NCI-H69 (cell line): ENCODE measurements around the gene ABI2.
"Not testable (repeated sequence)": the region's sequence is repeated elsewhere in the genome, so short reads cannot be mapped to it uniquely, and the experiment has no call there.

ENCODE experiments used
- DNase-seq: peaks from one replicate; lab custom pipeline; 2025; lab: John Stamatoyannopoulos, UW

Gene ABI2

DNA sequence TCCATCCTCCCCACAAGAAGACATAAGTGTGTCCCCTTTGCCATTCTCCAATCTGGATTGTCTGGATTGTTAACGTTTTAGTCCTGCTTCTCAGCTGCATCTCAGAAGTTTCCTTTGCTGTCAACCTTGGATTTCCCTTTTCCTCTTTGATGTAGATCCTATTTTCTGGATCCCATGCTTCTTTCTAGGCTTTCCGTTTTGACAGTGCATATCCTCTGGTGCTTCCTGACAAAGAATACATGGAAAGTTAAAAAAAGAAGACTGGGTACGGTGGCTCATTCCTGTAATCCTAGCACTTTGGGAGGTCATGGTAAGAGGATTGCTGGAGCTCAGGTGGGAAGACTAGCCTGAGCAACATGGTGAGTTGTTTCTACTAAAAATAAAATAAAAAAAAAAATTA, 26.8 kb downstream of the ABI2 start:
- DNase-seq: no peak

DNA sequence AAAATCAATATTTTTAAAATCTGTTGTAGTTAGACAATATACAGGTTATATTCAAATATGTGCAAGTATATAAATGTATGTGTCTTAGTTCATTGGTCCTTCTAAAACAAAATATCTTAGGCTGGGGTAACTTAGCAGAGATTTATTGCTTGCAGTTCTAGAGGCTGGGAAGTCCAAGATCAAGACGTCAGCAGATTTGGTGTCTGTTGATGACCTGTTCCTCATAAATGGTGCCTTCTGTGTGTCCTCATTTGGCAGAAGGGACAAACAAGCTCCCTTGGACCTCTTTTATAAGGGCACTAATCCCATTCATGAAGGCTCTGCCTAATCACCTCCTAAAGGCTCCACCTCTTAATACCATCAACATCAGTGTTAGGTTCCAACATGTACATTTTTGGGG, 31.3 kb downstream of the ABI2 start:
- no peak for DNase-seq

DNA sequence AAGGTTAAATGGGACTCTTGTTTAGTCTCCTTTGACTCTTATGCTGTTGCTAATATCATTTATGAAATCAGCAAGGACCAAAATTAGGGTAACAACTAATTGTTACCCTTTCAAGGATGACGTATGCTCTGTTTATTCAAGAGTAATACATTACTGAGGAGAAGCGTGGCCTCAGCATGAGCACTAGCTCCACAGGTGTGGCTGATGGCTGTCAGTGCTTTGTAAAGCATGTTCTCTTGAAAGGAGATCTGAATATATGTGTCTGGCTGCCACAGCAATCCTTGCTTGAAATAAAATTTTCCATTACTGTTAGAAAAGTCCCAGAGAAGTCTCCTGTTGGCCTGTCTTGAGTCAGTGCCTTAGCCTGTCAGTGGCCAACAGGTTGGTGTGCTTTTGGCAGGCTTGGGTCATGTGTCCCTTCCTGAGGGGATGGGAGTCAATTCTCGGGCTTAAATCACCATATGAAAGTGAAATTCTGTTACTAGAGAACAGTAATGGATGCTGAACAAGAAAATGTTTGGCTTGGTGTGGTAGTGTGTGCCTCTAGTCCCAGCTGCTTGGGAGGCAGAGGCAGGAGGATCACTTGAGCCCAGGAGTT, 32.7 kb downstream of the ABI2 start:
- peak; percentile 73 for DNase-seq

DNA sequence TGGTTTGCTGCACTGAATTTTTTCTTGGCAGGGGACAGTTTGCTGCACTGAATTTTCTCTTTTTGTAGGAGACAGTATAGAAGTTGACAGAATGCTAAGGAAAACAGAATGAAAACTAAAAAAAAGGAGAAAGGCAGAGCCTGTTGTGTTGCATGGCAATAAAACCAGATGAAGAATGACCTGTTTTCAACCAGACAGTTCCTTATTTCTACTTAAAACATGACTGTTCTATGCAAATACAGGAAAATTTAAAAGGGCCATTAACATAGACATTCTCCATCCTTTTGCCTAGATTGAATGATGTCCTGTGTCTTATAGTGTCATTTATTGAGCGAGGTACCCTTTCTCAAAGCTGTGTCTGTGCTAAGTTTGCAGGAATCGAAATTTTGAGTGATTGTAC, 33.3 kb downstream of the ABI2 start:
- no peak for DNase-seq

DNA sequence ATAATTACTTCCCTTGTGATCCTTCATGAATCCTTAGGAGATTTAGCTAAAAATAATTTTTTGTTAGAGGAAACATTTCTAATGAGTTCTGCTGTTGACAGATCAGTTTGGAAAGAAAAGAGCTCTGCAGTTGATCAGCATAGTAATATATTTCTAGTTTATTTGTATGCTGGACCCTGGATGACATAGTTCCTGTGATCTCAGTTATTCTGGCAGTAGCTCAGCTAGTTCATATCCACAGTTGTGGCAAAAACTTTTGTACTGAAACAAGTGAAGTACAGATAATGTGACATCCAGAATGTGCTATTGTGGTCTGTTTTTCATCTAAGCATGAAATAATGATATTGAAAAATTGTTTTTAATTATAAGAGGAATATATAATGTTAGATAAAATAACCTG, 33.7 kb downstream of the ABI2 start:
- no peak for DNase-seq

DNA sequence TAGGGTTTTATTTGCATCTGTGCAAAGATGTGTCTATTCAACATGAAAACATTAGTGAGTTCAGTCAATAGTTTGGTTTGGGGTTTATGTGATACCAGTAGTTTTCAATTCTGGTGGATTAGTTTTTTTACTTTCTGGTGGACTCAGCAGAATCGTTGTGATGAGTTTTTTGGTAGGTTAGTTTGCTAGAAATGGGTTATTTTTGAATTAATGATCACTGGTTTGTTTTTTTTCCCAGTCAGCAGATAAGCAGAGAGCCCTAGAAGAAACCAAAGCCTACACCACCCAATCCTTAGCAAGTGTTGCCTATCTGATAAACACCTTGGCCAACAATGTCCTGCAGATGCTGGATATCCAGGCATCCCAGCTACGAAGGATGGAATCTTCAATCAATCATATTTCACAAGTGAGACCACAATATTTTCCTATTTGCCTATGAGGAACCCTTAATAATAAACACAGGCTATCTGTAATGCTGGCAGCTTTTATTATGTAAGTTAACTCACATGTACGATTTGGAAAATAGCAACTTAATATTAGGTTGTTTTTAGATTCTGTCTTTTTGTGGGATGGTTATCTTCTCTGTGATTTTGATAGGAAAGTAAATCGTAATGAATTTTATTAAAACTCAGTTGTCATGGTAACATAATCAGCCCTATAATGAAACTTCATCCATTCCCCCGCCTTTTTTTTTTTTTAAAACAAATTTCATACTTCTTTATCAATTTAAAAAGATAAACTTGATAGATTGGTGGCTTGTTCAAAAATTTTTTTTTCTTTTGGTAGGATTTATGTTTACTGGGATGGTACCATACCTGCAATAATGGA, 38.7 kb downstream of the ABI2 start:
- no peak for DNase-seq

DNA sequence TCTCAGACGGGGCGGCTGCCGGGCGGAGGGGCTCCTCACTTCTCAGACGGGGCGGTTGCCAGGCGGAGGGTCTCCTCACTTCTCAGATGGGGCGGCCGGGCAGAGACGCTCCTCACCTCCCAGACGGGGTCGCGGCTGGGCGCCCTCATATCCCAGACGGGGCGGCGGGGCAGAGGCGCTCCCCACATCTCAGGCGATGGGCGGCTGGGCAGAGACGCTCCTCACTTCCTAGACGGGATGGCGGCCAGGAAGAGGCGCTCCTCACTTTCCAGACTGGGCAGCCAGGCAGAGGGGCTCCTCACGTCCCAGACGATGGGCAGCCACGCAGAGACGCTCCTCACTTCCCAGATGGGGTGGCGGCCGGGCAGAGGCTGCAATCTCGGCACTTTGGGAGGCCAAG, 44.5 kb downstream of the ABI2 start:
- not testable (repeated sequence) for DNase-seq

DNA sequence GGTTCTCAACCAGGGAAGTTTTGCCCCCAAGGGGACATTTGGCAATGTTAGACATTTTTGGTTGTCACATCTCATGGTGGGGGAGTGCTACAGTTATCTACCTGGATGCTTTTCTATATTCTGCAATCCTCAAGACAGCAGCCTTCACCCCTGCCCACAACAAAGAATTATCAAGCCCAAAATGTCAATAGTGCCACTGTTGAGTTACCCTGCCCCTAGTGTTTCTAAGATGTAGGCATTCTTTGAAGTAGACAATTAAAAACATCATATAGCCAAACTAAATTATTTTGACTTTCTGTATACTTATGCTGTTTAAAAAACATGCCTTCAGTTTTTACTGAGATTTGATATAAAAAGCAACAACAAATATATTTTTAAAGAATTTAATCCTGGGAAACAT, 48.0 kb downstream of the ABI2 start:
- no peak for DNase-seq

DNA sequence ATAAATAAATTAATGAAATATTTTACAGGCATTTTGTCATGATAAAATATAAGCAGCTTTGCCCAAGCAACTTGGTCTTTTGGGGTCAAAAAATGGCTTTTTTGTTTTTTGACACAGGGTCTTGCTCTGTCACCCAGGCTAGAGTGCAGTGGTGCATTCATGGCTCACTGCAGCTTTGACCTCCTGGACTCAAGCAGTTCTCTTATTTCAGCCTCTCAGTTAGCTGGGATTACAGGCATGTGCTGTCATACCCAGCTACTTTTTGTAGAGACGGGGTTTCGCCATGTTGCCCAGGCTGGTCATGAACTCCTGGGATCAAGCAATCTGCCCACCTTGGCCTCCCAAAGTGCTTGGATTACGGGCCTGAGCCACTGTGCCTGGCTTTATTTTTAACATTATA, 51.0 kb downstream of the ABI2 start:
- DNase-seq: no peak

DNA sequence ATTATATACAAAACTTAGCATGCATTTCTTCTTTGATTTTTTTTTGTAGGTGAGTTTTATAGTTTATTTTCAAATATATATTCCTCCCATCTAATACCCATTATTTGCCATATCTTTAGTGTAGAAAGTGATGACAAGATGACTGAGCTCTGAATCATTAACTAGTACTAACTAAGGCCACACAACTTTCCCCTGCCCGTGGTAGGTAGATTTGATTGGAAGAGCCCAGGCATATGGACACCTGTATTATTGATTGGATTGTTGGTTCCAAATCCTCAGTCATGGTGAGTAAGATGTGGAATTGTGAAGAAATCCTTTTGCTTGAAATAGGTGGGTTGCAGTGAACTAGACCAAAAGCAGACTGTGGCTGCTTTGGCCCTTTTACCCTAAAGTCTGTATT, 54.8 kb downstream of the ABI2 start:
- no peak for DNase-seq

DNA sequence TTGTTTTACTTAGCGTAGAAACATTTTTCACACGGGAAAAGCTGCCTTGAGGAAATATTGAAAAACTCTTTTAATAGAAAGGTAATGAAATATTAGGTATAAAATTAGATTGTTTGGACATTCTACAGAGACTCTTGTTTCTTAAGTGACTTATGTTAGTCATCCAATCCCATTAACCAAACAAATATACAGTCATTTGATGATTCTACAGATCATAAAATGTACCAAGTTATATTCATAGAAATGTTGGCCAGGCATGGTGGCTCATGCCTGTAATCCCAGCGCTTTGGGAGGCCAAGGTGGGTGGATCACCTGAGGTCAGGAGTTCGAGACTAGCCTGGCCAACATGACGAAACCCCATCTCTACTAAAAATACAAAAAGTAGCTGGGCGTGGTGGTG, 60.0 kb downstream of the ABI2 start:
- not testable (repeated sequence) for DNase-seq

DNA sequence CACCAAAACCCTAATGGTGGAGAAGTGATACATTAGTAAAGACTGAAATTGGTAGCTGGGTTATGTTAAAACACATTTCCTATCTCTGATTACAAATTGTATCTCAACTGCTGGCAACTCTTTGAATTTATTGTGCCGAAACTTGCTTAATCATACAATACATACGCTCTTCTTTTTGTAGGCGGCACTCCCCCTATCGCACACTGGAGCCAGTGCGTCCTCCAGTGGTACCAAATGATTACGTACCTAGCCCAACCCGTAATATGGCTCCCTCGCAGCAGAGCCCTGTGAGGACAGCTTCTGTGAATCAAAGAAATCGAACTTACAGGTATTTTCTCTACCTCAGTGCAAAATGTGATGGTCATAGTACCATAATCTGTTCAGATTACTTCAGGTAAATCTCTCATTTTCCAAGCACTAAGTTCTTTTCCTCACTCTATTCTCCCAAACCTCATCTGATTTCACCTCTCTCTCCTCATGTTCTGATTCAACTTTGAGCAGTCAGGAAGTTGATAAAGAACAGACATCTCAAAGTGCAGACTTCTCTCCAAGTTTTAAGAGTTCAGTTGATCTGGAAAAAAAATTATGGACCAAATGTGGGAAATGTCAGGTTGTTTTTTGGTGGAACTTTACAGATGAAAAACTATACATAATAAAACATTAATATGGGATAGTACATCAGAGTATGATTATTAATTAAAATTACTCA, 66.5 kb downstream of the ABI2 start:
- no peak for DNase-seq

DNA sequence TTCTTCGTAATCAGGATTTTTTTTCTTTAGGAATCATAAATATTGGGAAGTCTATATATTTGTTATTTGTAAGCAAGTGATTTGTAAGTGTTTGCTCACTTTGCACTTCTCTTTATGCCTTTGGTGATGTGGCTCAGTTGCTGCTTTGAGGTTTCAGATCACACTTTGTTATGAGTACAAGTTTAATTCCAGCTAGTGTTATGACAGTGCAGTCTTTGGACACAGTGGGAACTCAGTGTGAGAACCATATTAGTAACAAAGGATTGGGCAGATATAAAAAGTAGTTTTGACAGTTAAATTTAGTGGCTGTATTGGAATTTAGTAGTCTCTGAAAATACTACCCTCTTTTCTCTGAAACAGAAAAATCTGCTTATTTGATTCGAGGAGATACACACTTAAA, 67.7 kb downstream of the ABI2 start:
- no peak for DNase-seq

DNA sequence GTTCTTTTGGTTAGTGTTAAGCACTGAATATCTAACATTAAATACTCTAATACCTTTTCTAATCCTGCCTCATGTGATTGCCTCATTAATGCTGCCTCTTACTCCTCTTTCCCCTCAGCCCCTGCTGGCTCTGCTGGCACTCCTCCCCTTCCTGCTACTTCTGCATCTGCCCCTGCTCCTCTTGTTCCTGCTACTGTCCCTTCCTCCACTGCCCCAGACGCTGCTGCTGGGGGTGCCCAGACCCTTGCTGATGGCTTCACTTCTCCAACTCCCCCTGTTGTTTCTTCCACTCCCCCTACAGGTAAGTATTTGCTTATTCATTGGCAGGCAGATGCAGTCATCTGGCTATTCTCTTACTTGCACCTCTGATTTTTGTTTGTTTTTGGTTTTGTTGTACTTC, 68.5 kb downstream of the ABI2 start:
- peak; percentile 8 for DNase-seq

DNA sequence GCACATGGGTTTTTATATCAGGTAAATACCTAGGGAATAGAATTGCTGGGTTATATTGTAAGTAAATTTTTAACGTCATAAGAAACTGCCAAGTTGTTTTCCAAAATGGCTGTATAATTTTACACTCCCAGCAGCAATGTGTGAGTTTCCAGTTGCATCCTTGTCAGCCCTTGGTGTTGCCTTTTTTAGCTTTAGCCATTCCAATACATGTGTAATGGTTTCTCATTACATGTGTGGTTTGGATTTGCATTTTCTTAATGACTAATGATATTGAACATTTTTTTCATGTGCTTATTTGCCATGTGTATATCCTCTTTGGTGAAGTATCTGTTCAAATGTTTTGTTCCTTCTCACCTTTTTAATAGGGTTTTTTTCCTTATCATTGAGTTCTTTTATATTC, 70.8 kb downstream of the ABI2 start:
- no peak for DNase-seq

DNA sequence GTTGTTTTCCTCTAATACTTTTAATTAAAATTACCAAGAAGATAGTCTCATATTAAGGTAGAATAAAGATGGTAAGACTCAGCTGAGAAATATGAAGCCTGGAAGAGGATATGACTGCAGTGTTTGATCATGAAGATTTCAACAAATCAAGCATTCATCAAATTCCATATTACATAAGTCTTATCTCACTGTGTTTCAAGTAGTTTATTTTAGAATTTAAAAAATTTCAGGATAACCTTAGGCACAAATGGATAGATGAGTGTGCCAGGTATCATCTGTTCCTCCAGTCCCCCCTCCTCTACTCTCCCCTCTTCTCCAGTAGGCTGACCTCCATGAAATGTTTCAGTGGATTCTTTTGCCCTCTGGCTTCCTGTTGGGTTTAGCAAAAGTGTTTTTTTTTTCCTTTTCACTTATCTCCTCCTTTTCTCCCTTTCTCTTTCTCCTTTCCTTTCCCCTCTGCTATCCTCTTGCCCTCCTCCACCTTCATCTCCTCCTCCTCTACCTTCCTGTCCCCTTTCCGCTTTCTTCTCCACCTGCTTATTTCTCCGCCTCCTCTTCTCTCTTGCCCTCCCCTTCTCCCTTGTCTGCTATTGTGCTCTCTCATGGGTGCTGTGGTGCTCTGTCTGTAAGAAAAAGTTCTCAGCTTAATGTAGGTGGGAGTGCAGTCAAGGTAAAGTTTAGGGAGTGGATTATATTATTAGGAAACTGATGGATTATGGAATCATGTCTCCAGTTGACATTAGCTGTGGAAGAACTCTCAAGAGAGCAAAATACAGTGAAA, 72.8 kb downstream of the ABI2 start:
- no peak for DNase-seq

DNA sequence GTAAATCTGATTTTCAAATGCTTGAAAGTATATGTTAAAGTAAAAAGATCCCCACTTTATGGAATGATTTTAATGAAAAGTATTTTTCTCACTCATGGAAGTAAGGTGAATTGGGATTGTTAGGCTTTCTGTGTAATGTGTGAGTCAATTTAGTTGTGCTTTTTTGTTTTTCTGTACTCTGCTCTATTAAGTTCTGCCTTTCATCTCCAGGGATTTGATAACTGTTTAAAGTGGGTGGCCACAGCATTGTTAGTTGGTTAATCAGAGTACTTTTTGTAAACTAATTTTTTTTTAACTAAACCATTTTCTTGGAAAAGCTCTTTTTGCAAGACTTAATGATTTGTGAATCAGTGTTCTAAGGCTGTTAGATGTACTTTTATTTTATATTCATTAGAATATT, 76.8 kb downstream of the ABI2 start:
- DNase-seq: no peak

DNA sequence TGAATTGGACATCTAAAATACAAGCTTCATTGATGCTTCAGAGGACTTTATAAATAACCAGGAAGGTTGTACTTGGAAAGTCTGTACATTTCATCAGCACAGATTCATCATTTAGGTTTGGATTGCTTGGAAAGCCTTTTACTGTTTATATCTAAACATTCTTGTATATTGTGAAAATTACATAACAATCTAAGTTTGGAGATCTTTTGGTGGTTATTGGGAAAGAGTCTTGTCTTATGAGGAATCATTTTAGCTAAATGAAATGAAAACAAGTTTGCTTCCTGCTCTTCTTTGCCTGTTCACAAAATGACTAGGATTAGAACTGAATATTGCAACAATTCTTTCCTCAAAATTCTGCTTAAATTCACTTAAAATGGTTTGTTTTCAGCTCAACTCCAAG, 79.3 kb downstream of the ABI2 start:
- no peak for DNase-seq

DNA sequence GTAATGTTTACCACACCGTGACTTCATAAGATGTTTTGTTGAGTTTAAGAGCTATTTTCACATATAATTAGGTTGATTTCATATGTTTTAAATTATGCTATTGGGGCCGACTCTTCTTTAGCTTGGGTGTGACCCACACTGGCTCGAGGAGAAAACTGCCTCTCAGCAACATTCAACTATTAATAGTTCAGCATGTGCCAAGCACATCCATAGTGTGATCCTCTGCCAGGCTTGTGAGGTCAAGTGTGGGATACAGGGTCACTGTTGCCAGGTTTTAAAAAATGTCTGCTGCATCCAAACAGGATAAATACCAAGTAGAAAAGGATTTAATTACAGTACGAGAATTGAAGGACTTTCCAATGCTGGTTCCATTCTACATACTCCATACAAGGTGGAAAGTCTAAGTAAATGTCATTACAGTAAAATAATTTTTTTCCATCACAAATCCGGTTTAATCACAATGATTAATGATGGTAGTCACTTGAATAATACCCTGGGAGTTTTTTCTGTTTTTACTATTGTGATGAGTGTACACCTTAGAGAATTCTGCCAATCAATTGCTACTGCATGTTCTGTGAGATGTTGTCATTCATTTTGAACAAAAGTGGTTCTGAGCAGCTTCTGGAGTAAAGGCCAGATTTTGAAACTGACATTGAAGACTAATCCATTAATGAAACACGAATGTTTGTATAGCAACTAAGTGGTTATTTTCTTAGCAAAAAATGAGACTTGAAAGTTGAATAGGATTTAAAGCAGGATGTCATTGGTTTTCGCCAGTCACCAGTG, 84.5 kb downstream of the ABI2 start:
- DNase-seq: no peak

DNA sequence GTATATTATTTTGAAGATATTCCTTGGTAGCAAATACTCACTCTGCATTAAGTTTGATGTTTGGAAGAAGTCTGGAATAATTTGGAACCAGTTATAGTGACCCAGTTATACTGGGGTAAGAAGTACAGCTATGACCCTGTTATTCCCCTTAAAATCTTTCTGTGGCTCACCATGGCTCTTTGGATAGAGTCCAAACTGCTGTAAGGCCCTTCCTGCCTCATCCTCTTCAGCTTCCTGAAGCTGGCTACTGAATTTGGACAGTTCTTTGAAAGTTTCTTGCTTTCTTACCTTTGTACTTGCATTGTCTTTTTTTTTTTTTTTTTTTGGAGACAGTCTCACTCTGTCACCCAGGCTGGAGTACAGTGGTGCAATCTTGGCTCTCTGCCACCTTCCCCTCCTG, 85.6 kb downstream of the ABI2 start:
- peak; percentile 5 for DNase-seq

DNA sequence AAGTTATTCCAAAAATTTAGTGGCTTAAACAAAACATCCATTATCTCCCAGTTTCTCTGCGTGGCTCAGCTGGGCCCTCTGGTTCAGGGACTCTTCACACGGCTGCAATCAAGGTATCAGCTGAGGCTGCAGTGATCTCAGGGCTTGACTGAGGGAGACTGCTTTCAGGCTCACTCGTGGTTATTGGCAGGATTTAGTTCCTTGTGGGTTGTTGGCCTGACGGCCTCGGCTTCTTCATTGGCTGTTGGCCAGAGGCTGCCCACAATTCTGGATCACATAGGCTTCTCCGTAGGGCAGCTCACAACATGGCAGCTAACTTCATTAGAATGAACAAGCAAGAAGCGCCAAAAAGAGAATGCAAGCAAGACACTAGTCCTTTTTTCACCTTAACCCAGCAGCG, 90.1 kb downstream of the ABI2 start:
- DNase-seq: no peak

DNA sequence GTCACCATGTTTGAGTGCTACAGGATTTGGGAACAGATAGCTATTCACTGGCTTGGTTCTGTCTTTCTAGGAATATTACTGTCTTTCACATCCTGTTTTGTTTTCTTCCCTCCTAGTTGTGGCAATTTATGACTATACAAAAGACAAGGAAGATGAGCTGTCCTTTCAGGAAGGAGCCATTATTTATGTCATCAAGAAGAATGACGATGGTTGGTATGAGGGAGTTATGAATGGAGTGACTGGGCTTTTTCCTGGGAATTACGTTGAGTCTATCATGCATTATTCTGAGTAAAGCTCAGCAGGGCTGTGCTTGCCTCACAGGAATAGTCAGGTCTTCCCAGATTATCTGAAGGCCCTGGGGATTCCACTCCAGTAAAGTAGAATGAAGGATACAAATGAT, 98.9 kb downstream of the ABI2 start:
- DNase-seq: no peak
